SKM-1 treated with dmso at 0.1 percent for 144 hours (cell line): ENCODE measurements around the gene CD164L2.

Experiments used
- DNase-seq: peaks from one replicate; lab custom pipeline; 2025; ENCODE audit not compliant: unreplicated experiment; lab: John Stamatoyannopoulos, UW

Gene CD164L2

GRCh38 chr1:27349784-27350662, 33.1 kb downstream of the CD164L2 start:
- DNase-seq = no peak

GRCh38 chr1:27348861-27349783, 34.0 kb downstream of the CD164L2 start:
- DNase-seq = no peak

- DNase-seq = no peak
Observed at GRCh38 chr1:27346991-27347624, 36.0 kb downstream of the CD164L2 start.

GRCh38 chr1:27346357-27346756, 36.8 kb downstream of the CD164L2 start:
- no peak for DNase-seq

GRCh38 chr1:27345272-27345671, 37.9 kb downstream of the CD164L2 start:
- DNase-seq = no peak

- DNase-seq = no peak
Observed at GRCh38 chr1:27343639-27344025, 39.5 kb downstream of the CD164L2 start.

GRCh38 chr1:27342778-27343638, 40.1 kb downstream of the CD164L2 start:
- DNase-seq = peak; percentile 91

GRCh38 chr1:27342391-27342777, 40.7 kb downstream of the CD164L2 start:
- no peak for DNase-seq

GRCh38 chr1:27341525-27342252, 41.4 kb downstream of the CD164L2 start, which contains the start of gene SYTL1:
Gene SYTL1 (plus strand): TSS chr1:27342022. CDS start chr1:27345335, 3,313 bp downstream.
- DNase-seq = peak; percentile 67

- peak; percentile 26 for DNase-seq
Observed at GRCh38 chr1:27339213-27339612, 43.9 kb downstream of the CD164L2 start.

- no peak for DNase-seq
Observed at GRCh38 chr1:27338751-27339150, 44.4 kb downstream of the CD164L2 start.

- no peak for DNase-seq
Observed at GRCh38 chr1:27336756-27337155, 46.4 kb downstream of the CD164L2 start.

- no peak for DNase-seq
Observed at GRCh38 chr1:27335506-27336422, 47.4 kb downstream of the CD164L2 start.

GRCh38 chr1:27333717-27334279, 49.3 kb downstream of the CD164L2 start:
- DNase-seq = no peak

- peak; percentile 39 for DNase-seq
Observed at GRCh38 chr1:27332536-27333281, 50.4 kb downstream of the CD164L2 start.

- no peak for DNase-seq
Observed at GRCh38 chr1:27331922-27332321, 51.2 kb downstream of the CD164L2 start.

GRCh38 chr1:27331426-27331825, 51.7 kb downstream of the CD164L2 start:
- DNase-seq = no peak

GRCh38 chr1:27330786-27331185, 52.3 kb downstream of the CD164L2 start:
- DNase-seq = no peak
